Heart left ventricle (tissue), 16 donors: ENCODE data around the gene MISP. TPM values are rescaled to one million over a fixed set of nuclear protein-coding genes. Genes with fewer than 3 reads are reported as not detected.
A peak's percentile ranks its signal among the peaks of the same experiment; 100 is the strongest.

Source experiments
- ATAC-seq, 4 donors: fragments of 200-7000 bp; cut with Tn5 transposase; one replicate each; pipeline ENCODE4 v1.9.1; 2020 to 2022; ENCODE audit warnings: moderate library complexity in 4 of 4, mild to moderate bottlenecking in 3 of 4, moderate number of reproducible peaks in 1 of 4
- DNase-seq, 5 donors: peaks; one replicate each; pipeline ENCODE4 v3.0.0-alpha.2; 2020
- H3K27ac ChIP-seq, 12 donors: fragments of 200-600 bp; sonication (generic) in 4 of 12; one replicate each; pipeline versions ENCODE4 v1.5.0 to v1.8.0; 2016 to 2022; ENCODE audit warnings: mild to moderate bottlenecking in 2 of 12
- H3K27me3 ChIP-seq, 9 donors: fragments of 200-600 bp; sonication (generic) in 2 of 9; one replicate each; pipeline versions ENCODE4 v1.5.1 to v1.8.0; 2016 to 2022; ENCODE audit warnings: mild to moderate bottlenecking in 3 of 9
- H3K36me3 ChIP-seq, 9 donors: fragments of 200-600 bp; sonication (generic) in 2 of 9; one replicate each; pipeline versions ENCODE4 v1.5.0 to v1.8.0; 2018 to 2022; ENCODE audit warnings: mild to moderate bottlenecking in 2 of 9
- H3K4me1 ChIP-seq, 12 donors: fragments of 200-600 bp; sonication (generic) in 4 of 12; one replicate each; pipeline versions ENCODE4 v1.5.0 to v1.8.0; 2016 to 2022; ENCODE audit warnings: mild to moderate bottlenecking in 3 of 12
- H3K4me3 ChIP-seq, 12 donors: fragments of 200-600 bp; sonication (generic) in 4 of 12; one replicate each; pipeline versions ENCODE4 v1.5.0 to v1.8.0; 2017 to 2022; ENCODE audit warnings: mild to moderate bottlenecking in 9 of 12, moderate library complexity in 4 of 12
- H3K9me3 ChIP-seq, 12 donors: fragments of 200-600 bp; sonication (generic) in 4 of 12; one replicate each; pipeline versions ENCODE4 v1.5.0 to v1.8.0; 2016 to 2022; ENCODE audit warnings: mild to moderate bottlenecking in 1 of 12
- POLR2A ChIP-seq, 2 donors: fragments of 450-650 bp; IDR thresholded peaks; one replicate each; pipeline ENCODE4 v1.6.1; 2017; ENCODE audit warnings: antibody characterized with exemption in 2 of 2, mild to moderate bottlenecking in 2 of 2, moderate library complexity in 2 of 2
- WGBS, 4 donors: extraction: QIAGEN DNeasy Blood & Tissue Kit in 2 of 4; methylation state at CpG; one replicate each; pipeline versions ENCODE4 v1.1.5 to v1.1.7; 2013 to 2018; 5-methylcytosine and 5-hydroxymethylcytosine counted together
- intact Hi-C, 10 donors: fragments of 100-400 bp; cut with DNase I; formaldehyde crosslinking; loops; one replicate each; pipeline versions ENCODE4 v1.11.1 to v1.14.2; 2022
- polyA plus RNA-seq, 2 donors: library from polyadenylated mRNA; stranded (reverse); fragments of 200-250 nt; gene quantifications; one replicate each; pipeline ENCODE4 v1.2.3, GENCODE V29; 2013
- total RNA-seq, 9 donors: library from RNA; depleted of rRNA in 2 of 9; stranded (reverse); fragments of >200 nt in 2 of 9; fragmentation: NEBNext Ultra II Directional in 3 of 9; extraction: Animal tissue kit (Norgen Biotek cat#: 25700) in 3 of 9; gene quantifications; one replicate each; pipeline versions ENCODE4 v1.1.0 to v1.2.4, GENCODE V29; 2016 to 2023
- TF ChIP-seq, protein P1 (sequence below), 12 donors: fragments of 200-600 bp; sonication (generic) in 4 of 12; IDR thresholded peaks; one replicate each; pipeline versions ENCODE4 v1.5.0 to v1.8.0; 2018 to 2022; ENCODE audit warnings: antibody characterized with exemption in 12 of 12, mild to moderate bottlenecking in 5 of 12
- donor health status: ischemic (EF 13 %, LVEDD 7.1; RV severe dilation, severe dysfunction).
- donor health status: healthy with polysubstance abuse.
- donor health status: DM: no; HTN: yes; CAD: no.
- donor health status: DM: no; HTN: no; CAD: no.
- donor health status: ischemic (EF 25% LVEDD 6.9; RV normal size, moderate dysfunction).
- donor health status: ischemic (EF 25% LVEDD 5.7; RV mildly dilated, moderate dysfunction).
- donor health status: healthy.
- donor health status: DM: yes; HTN: yes; CAD: no.
- donor health status: ischemic (EF 35%, LVEDD 5.7; RV mildly dilated, moderate dysfunction).
- donor health status: nonischemic (EF 11% LVEDD 7.7; RV severe dilation, severe dysfunction).
- donor health status: DM: yes; HTN: yes; CAD: no.
- donor health status: PGD.
- donor health status: ischemic (EF 29% LVEDD 5.4; RV normal size, mild dysfunction).
- donor health status: nonischemic (EF 23%, LVEDD 6.1; RV moderate dilation, normal function).

Gene MISP
- total and polyA plus RNA-seq, 11 donors: 0.06 to 1.1 TPM; not detected in 9

GRCh38 chr19:720345-721160, 30.4 kb upstream of the MISP start:
- H3K27ac ChIP-seq: peak overlapping the region in 8 of 12 donors; percentile 14 to 67 (median 37)
- H3K9me3 ChIP-seq: peaks cover 0 to 3% (median 0%) of the 10 kb centered on the region in 12 donors
- H3K4me3 ChIP-seq: no peak overlapping the region
- no peaks in the 10 kb centered on the region for H3K36me3 ChIP-seq
- peak in 2 of 4 donors; percentile 16 to 41 for ATAC-seq
- peaks cover 0 to 20% (median 10%) of the 10 kb centered on the region in 9 donors for H3K27me3 ChIP-seq
- 31 to 71% (median 52%) methylated on average over 18 to 53 of the region's 58 CpGs for WGBS, 4 donors
- intact Hi-C loops: no loop called here
- peaks cover 0 to 39% (median 26%) of the 10 kb centered on the region in 12 donors for H3K4me1 ChIP-seq
- DNase-seq: no peak
- no peak for TF ChIP-seq POLR2A (IDR thresholded peaks at IDR 0.05)
- TF ChIP-seq, protein P1, sequence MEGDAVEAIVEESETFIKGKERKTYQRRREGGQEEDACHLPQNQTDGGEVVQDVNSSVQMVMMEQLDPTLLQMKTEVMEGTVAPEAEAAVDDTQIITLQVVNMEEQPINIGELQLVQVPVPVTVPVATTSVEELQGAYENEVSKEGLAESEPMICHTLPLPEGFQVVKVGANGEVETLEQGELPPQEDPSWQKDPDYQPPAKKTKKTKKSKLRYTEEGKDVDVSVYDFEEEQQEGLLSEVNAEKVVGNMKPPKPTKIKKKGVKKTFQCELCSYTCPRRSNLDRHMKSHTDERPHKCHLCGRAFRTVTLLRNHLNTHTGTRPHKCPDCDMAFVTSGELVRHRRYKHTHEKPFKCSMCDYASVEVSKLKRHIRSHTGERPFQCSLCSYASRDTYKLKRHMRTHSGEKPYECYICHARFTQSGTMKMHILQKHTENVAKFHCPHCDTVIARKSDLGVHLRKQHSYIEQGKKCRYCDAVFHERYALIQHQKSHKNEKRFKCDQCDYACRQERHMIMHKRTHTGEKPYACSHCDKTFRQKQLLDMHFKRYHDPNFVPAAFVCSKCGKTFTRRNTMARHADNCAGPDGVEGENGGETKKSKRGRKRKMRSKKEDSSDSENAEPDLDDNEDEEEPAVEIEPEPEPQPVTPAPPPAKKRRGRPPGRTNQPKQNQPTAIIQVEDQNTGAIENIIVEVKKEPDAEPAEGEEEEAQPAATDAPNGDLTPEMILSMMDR (IDR thresholded peaks at IDR 0.05): no peak

GRCh38 chr19:722553-723101, 28.3 kb upstream of the MISP start:
- Histone ChIP-seq H3K9me3 (no peaks in the 10 kb centered on the region), H3K27me3 (peaks cover 0 to 20% (median 10%) of the 10 kb centered on the region in 9 donors), H3K4me3 (no peak overlapping the region), H3K36me3 (peaks cover 0 to 5% (median 0%) of the 10 kb centered on the region in 9 donors), H3K4me1 (peaks cover 0 to 47% (median 32%) of the 10 kb centered on the region in 12 donors), H3K27ac (peak overlapping the region in 9 of 12 donors; percentile 13 to 64 (median 34))
- WGBS, 4 donors: 35 to 60% (median 46%) methylated on average over 17 of the region's 17 CpGs
- intact Hi-C loops: no loop called here
- DNase-seq (peak in 4 of 5 donors; percentile 46 to 68 (median 58)), ATAC-seq (peak; percentile 11 to 64 (median 52))
- TF ChIP-seq, protein P1 (IDR thresholded peaks at IDR 0.05): no peak
- no peak for TF ChIP-seq POLR2A (IDR thresholded peaks at IDR 0.05)

GRCh38 chr19:723247-723646, 27.7 kb upstream of the MISP start:
- no peak overlapping the region for H3K4me3 ChIP-seq
- WGBS, 4 donors: 78 to 84% (median 81%) methylated on average over 13 of the region's 13 CpGs
- no peak for ATAC-seq
- H3K4me1 ChIP-seq: peaks cover 0 to 50% (median 36%) of the 10 kb centered on the region in 12 donors
- TF ChIP-seq, protein P1 (IDR thresholded peaks at IDR 0.05): no peak
- no peak for TF ChIP-seq POLR2A (IDR thresholded peaks at IDR 0.05)
- no peaks in the 10 kb centered on the region for H3K9me3 ChIP-seq
- peak overlapping the region in 8 of 12 donors; percentile 13 to 59 (median 38) for H3K27ac ChIP-seq
- no peak for DNase-seq
- intact Hi-C loops: no loop called here
- peaks cover 0 to 5% (median 0%) of the 10 kb centered on the region in 9 donors for H3K36me3 ChIP-seq
- H3K27me3 ChIP-seq: peaks cover 0 to 20% (median 10%) of the 10 kb centered on the region in 9 donors

- ATAC-seq: no peak
- no peak for DNase-seq
- Histone ChIP-seq H3K36me3 (peaks cover 0 to 5% (median 0%) of the 10 kb centered on the region in 9 donors), H3K27ac (peak overlapping the region in 2 of 12 donors; percentile 22 to 59), H3K27me3 (peaks cover 0 to 20% (median 10%) of the 10 kb centered on the region in 9 donors), H3K4me3 (no peak overlapping the region), H3K9me3 (no peaks in the 10 kb centered on the region), H3K4me1 (peaks cover 0 to 50% (median 38%) of the 10 kb centered on the region in 12 donors)
- intact Hi-C loops: no loop called here
- WGBS, 4 donors: 93 to 95% (median 94%) methylated on average over 18 of the region's 18 CpGs
- TF ChIP-seq, protein P1 (IDR thresholded peaks at IDR 0.05): no peak
- TF ChIP-seq POLR2A (IDR thresholded peaks at IDR 0.05): no peak
These were observed 27.2 kb upstream of the MISP start for GRCh38 chr19:723714-724113.
